HG02642 (cell line): ENCODE results near the gene POLE3.
A peak's percentile ranks its signal among the peaks of the same experiment; 100 is the strongest.
"Not testable (repeated sequence)": the region's sequence is repeated elsewhere in the genome, so short reads cannot be mapped to it uniquely, and the experiment has no call there.

Source experiments
- ATAC-seq: cut with Tn5 transposase; IDR thresholded peaks from one replicate; pipeline ENCODE4 v1.9.1; 2021; ENCODE audit warnings: mild to moderate bottlenecking; ENCODE audit not compliant: unreplicated experiment, poor library complexity

Gene POLE3

DNA sequence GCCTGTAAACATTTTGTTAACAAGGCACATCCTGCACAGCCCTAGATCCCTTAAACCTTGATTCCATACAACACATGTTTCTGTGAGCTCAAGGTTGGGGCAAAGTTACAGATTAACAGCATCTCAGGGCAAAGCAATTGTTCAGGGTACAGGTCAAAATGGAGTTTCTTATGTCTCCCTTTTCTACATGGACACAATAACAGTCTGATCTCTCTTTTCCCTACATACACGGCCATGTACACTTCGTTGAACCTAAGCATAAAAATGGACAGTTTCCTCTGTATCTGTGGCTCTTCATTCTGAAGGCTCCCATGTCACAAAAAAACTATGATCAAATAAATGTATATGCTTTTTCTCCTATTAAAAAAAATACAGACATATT lies 30.7 kb downstream of the POLE3 start:
- not testable (repeated sequence) for ATAC-seq

DNA sequence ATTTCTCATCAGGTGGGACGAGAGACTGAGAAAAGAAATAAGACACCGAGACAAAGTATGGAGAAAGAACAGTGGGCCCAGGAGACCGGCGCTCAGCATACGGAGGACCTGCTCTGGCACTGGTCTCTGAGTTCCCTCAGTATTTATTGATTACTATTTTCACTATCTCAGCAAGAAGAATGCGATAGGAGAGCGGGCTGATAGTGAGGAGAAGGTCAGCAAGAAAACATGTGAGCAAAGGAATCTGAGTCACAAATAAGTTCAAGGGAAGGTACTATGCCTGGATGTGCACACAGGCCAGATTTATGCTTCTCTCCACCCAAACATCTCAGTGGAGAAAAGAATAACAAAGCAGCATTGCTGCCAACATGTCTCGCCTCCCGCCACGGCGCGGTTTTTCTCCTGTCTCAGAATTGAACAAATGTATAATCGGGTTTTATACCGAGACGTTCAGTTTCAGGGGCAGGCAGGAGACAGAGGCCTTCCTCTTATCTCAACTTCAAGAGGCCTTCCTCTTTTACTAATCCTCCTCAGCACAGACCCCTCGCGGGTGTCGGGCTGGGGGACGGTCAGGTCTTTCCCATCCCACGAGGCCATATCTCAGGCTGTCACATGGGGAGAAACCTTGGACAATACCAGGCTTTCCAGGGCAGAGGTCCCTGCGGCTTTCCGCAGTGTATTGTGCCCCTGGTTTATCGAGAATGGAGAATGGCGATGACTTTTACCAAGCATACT lies 31.2 kb downstream of the POLE3 start:
- not testable (repeated sequence) for ATAC-seq

DNA sequence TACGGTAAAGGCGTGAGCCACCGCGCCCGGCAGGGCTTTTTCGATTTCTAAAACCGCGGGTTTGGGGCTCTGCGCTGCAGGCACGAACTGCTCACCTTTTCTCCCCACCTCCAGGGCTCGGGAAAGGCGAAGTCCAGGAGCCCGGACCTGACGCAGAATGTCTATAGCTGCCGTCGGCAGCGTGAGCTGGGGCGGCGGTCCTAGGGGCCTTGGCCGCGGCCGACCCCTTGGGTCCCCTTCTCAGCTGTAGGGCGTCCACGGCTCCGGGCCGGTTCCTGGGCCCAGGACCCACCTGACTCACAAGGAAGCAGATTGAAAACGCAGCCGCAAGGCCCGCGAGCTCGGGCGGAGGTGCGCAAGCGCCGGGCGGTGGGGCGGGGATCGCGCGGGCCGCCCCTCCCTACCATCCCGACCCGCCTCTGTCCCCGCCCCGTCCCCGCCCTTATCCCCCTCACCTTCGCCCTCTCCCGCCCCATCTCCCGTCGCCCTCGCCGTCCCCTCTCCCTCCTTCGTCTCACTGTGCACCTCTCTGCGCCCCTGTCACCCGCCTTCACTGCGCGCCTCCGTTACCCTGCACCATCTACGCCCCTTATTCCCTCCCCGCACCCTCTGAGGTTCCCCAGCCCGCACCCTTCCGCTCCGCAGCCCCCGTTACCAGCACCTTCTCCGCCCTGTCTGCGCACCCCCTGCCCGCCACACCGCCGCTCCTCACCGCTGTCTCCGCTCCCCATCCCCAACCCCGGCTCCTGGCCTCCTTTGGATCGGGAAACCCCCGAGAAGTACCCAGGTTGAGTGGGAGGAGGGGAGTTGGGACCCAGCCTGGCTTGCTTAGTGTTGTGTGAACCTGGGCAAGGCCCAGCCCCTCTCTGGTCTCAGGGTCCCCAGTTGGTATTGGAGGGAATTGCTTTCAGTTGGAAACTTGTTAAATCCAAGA lies 33.6 kb downstream of the POLE3 start, which contains the start of gene HDHD3:
TSS of gene HDHD3 (minus strand) at position 353 of the 934 bp plus-strand sequence. CDS start 2,632 bp downstream, outside the sequence.
- ATAC-seq, result peak; percentile 87

DNA sequence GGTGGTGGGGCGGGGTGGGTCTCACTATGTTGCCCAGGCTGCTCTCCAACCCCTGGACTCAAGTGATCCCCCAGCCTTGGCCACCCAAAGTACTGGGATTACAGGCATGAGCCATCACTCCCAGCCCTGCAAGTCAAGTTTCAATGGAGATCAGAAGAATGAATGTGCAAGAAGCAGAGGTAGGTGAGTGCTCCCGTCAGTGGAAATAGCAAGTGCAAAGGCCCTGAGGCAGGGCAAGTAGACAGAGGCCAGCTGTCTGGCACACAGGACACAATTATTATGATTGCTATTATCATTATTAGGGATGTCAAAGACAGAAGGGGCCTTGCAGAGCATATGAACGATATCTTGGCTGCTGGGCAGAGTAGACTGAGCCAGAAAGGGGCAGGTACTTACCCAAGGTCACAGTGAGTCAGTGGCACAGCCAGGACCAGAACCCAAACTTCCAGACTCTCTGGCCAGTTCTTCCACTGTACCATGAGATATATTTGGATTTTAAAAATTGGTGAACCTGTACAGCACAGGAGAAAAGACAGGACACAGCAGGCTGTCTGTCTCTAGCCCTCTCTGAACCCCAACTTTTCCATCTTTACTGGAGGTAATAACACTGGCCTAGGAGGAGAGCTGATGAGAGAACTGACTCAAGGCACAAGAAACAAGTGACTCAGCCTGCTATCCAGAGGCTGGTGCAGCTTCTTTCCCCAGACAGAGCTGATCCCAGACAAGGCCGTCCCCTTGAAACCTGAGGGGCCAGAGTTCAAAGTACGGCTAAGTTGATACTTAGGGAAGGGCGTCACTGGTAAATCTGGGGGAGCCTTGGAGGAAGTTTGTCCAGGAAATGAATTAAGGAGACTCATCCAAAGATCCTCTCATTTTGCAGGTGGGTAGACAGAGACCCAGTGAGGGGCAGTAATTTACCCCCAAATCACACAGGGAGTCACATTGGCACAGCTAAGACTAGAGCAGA lies 35.1 kb downstream of the POLE3 start:
- ATAC-seq, result no peak

DNA sequence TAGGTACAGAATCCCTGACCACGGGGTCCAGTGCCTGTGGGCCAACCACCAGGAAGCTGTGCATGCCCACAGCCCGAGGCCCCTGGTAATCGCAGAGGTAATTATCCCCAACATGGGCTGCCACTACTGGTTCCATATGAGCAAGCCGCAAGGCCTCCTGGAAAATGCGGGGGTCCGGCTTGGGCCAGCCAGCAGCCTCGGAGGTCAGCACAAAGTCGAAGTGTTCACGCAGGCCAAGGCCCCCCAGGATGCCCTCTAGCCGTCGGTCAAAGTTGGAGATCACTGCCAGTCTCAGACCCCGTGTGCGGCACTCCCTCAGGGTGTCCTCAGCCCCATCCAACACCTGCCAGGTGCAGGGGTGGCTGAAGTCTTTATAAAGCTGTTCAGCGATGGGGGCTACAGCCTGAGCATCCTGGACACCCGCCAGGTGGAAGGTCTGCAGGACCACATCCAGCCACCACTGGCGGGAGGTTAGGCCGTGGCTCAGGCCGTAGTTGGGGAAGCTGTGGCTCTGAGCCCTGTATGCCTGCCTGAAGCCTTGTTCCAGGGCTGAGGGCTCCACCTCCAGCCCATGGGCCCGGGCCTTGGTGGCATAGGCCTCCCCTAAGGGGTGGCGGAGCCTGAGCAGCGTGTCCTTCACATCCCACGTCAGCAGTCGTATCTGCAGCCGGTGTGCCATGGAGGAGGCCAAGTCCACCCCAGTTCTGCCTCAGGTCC lies 36.6 kb downstream of the POLE3 start:
- ATAC-seq, result no peak

DNA sequence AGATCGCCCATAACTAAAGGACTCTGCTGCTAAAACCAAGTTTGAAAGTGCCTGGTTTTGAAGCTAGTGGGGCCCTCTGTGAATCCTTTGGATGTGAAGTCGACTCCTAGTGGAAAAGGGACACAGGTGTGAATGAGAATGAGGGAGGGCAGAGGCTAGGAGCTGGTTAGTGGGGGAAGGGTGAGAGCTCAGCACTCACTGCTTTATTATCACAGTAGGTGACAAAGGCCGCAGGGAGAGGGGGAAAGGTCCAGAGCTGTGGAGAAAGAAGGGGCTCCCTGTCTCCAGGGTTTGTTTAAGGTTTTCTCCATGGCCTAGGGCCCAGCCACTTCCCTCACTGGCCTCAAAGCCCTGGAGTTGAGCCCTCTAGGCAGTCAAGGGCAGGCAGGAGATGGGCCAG lies 37.2 kb downstream of the POLE3 start:
- ATAC-seq, result no peak

DNA sequence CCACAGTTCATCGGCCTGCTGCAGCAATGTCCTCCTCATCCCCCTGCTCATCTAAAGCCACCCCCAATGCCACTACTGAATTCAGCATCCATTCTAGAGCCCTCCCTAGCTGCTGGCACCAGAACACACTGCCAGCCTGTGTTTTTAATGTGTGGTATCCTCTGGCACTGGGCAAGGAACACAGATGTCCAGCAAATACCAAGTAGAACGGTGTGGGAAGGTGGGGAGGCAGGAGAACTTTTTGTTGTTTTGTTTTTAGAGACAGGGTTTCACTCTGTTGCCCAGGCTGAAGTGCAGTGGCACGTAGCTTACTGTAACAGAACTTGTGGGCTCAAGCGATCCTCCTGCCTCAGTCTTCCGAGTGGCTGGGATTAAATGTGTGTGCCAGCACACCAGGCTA lies 38.4 kb downstream of the POLE3 start:
- no peak for ATAC-seq

DNA sequence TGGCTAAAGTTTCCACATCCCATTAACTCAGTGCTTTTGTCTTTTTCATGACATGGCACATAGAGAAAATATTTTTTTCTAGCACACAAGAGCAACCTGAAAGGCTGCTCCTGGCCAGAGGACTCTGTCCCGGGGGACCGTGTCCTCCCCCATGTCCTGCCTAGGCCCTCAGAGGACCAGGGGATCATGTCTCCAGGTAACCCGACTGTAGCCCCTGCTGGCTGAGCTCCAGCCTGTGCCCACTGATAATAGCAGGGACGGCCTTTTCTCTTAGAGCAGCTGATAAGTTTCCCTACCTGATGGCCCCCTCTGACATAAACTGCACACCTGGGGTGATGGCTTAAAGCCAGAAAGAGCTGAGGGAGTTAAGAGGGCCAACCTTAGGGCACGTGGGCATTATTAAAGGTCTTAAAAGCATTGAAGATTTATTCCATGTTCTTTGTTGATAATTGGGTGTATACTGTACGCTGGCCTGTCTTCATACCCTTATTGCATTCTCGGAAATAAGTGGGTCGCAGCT lies 39.6 kb downstream of the POLE3 start:
- no peak for ATAC-seq

DNA sequence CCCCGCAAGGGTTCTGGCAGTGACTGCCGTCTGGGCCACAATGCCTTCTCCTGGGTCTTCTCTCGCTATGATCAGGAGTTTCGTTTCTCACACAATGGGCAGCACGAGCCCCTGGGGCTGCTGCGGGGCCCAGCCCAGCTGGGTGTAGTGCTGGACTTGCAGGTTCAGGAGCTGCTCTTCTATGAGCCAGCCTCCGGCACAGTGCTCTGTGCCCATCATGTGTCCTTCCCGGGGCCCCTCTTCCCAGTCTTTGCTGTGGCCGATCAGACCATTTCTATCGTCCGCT lies 40.7 kb downstream of the POLE3 start:
- no peak for ATAC-seq

DNA sequence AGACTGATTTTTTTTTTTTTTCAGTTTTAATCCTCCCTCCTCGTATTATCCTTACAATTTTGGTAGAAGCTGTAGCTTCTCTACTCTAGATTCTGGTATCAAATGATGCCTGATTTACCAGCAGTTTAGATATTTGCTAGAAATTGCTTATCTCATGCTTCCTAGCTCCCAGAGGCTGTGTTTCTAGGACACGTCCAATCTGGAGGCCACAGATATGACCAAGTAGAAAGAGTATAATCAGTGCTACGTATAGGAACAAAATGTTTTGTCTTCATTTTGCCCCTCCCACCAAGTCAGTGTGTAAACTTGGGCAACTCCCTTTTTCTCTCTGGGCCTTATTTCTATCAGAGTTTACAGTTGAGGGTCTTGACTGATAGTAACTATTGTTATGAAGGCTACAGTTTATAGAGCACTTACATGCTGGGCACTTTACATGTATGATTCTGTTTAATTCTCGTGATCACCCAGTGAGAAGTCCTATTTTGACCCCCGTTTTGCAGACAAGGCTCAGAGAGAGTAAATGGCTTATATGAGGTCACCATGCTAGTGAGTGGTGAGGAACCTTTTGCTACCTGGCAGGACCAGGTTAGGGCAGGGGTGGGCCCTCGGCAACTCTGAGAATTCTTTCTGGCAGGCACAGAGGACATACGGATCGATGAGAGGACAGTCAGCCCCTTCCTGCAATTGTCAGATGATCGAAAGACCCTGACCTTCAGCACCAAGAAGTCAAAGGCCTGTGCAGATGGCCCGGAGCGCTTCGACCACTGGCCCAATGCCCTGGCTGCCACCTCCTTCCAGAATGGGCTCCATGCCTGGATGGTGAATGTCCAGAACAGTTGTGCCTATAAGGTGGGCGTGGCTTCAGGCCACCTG lies 41.3 kb downstream of the POLE3 start:
- ATAC-seq, result no peak

DNA sequence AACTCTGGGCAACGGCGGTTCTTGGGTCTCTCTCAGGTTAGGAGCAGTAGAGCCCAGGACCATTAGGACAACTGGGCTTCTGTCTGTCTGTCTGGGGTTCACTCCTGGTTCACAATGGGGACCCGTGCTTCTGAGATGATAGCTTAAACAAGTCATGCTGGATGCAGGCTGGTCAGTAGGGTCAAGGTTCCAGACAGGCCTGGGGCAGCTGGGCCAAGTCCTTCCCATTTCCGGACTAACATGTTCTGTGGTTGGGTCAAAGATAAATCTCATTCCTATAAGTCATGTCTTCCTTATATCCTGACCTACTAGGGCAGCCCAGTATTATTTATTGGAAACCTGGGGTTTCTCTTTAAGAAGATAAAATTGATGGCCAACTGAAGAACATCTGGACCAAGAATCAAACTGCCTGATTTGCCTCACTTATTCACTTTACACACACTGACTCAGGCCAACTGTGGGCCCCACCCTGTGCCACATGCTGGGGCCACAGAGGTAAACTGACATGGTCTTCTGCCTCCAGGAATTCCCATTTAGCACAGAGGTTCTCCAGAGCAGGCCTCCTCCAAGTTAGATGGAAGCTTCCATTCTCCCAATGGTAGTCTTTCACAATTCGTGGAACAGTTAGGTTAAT lies 42.0 kb downstream of the POLE3 start:
- no peak for ATAC-seq

DNA sequence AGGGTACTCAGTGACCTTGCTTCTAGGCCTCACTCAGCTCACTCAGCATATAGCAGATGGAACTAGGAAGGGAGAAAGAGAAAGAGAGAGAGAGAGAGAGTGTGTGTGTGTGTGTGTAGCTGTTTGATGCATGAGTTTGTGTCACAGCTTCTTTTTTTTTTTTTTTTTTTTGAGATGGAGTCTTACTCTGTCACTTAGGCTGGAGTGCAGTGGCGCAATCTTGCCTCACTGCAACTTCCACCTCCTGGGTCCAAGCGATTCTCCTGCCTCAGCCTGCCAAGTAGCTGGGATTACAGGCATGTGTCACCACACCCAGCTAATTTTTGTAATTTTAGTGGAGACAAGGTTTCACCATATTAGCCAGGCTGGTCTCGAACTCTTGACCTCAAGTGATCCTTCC lies 44.8 kb downstream of the POLE3 start:
- not testable (repeated sequence) for ATAC-seq

DNA sequence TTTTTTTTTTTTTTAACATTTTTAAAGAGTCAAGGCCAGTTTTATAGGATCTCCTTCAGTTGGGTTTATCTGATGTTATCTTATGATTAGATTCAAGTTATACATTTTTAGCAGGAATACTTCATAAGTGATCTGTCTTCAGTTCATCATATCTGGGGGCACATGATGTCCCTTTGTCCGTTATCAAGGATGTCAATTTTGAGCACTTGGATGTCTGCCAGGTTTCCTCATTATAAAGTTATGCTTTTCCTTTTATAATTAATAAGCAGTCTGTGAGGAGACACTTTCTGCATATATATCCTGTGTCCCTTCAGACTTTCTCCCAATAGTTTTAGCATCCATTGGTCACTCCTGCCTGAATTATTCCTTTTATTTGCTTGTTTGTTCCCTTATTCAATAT lies 45.5 kb downstream of the POLE3 start:
- no peak for ATAC-seq

DNA sequence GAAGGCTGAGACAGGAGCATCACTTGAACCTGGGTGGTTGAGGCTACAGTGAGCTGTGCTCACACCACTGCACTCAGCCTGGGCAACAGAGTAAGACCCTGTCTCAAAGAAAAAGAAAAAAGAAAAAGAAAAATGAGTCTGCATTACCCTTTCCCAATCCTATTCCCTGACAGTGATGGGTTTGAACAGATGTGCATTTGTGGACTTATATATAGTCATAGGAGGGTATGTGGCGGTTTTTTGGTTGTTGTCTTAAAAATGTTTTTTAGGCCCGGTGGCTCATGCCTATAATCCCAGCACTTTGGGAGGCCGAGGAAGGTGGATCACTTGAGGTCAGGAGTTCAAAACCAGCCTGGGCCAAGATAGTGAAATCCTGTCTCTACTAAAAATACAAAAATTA lies 47.1 kb downstream of the POLE3 start:
- ATAC-seq, result no peak

DNA sequence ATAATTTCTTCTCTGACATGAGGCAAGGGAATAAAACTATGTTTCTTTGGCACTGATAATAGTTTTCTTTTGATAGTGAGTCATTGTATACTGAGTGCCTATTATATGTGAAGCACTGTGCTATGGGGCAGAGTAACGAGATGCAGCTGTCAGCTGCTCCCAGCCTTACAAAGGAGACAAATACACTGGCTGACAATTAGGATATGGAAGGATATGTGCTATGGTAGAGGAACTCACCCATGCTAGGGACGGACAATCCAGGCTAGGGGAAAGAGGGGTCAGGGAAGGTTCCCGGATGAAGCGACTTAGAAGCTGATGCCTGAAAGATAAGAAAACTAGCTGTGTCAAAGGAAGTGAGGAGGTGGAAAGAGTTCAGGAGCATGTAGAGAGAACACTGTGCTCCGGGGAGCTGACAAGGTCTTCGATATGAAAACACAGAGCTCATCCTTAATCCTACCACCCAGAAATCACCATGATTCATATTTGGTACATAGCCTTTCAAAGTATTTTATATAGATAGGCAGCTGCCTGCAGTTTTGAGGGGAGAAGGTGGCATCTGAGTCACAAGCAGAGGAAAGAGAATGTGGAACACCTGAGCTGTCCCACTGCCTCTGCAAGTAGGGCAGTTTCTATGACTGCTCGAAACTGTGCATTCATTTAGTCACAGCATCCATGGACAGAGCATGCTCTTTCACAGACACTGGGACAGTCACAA lies 49.0 kb downstream of the POLE3 start:
- no peak for ATAC-seq

DNA sequence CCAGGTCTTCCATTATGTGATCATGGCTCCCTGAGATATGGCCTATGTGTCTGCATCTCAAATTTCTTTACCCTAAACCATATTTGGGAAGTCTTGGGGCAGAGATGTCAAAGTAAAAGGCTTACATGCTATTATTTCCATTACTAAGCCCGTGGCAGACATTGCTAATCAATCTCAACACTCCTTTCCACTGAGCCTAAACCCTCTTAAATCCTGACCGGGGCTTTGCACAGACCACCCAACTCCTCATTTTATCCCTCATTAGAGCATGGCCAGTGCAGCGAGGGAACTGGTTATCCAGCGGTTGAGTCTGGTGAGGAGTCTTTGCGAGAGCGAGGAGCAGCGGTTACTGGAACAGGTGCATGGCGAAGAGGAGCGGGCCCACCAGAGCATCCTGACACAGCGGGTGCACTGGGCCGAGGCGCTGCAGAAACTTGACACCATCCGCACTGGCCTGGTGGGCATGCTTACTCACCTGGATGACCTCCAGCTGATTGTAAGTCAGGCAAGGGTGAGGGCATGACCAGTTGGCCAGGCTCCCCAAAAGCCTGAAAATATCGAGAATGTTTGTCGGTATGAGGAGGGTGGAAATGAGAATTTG lies 50.1 kb downstream of the POLE3 start:
- no peak for ATAC-seq

DNA sequence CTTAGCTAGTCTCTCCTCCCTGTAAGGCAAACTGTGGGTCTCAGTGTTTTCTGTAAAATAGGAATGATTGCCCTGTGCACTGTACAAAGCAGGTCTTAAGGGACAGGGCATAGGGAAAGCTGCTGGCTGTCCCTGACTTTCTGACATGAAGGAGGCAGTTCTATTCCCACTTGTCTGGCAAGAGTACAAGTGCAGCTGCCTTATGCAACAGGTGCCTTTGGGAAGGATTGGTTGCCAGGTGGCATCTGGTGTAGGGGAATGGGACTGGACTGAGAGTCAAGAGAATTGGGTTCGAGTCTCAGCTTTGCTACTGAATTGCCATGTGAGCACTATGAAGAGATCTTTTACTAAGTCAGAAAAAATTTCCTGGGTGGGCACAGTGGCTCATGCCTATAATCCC lies 51.1 kb downstream of the POLE3 start:
- no peak for ATAC-seq
